SK-N-SH (cell line): Measurements from ENCODE around the gene ZNF385C.

ENCODE experiments used
- CTCF ChIP-seq: fragments of 200-600 bp; sonication (generic); IDR thresholded peaks from 2 replicates; pipeline ENCODE4 v1.6.1; 2017; ENCODE audit warnings: antibody characterized with exemption, mild to moderate bottlenecking, moderate library complexity
- EP300 ChIP-seq, 2 experiments: IDR thresholded peaks; 2 replicates each; pipeline versions ENCODE4 v1.4.0 to v1.6.1; 2012; ENCODE audit warnings: borderline replicate concordance in 1 of 2, low read depth in 1 of 2, low read length in 1 of 2
- EZH2phosphoT487 ChIP-seq: fragments of 200-600 bp; sonication (generic); IDR thresholded peaks from 2 replicates; pipeline ENCODE4 v1.6.1; 2017; ENCODE audit warnings: low read depth, mixed run types, mild to moderate bottlenecking, antibody characterized with exemption, moderate library complexity, borderline replicate concordance
- GABPA ChIP-seq: IDR thresholded peaks from 2 replicates; pipeline ENCODE4 v1.4.0; 2012; ENCODE audit warnings: low read depth, mild to moderate bottlenecking
- GATA2 ChIP-seq: sonication (generic); formaldehyde crosslinking; IDR thresholded peaks from 2 replicates; pipeline ENCODE4 v1.5.0; 2020; ENCODE audit warnings: mild to moderate bottlenecking, missing genetic modification reagents
- POLR2AphosphoS5 ChIP-seq: IDR thresholded peaks from 2 replicates; pipeline ENCODE4 v1.6.1; 2012; ENCODE audit warnings: low read depth, low read length
- RAD21 ChIP-seq: IDR thresholded peaks from 2 replicates; pipeline ENCODE4 v1.6.1; 2012; ENCODE audit warnings: mild to moderate bottlenecking, low read length
- RCOR1 ChIP-seq: fragments of 150-350 bp; IDR thresholded peaks from 2 replicates; pipeline ENCODE4 v1.6.1; 2017; ENCODE audit warnings: antibody characterized with exemption, low read length
- REST ChIP-seq: IDR thresholded peaks from 2 replicates; pipeline ENCODE4 v1.6.1; 2012; ENCODE audit warnings: mild to moderate bottlenecking, low read depth, low read length, moderate library complexity
- RFX5 ChIP-seq: IDR thresholded peaks from 2 replicates; pipeline ENCODE4 v1.6.1; 2012; ENCODE audit warnings: mild to moderate bottlenecking, improper control_type of control experiment, low read length
- SMC3 ChIP-seq: IDR thresholded peaks from 2 replicates; pipeline ENCODE4 v1.6.1; 2012; ENCODE audit warnings: low read depth, low read length, improper control_type of control experiment
- TCF12 ChIP-seq: IDR thresholded peaks from 2 replicates; pipeline ENCODE4 v1.4.0; 2012
- YY1 ChIP-seq: IDR thresholded peaks from 2 replicates; pipeline ENCODE4 v1.4.0; 2012; ENCODE audit warnings: low read depth, mild to moderate bottlenecking
- ZBTB33 ChIP-seq: IDR thresholded peaks from 2 replicates; pipeline ENCODE4 v1.4.0; 2012; ENCODE audit warnings: low read depth, borderline replicate concordance

GRCh38 chr17:42040818-42041217, 57.5 kb downstream of the ZNF385C start:
- no peak for TF ChIP-seq POLR2AphosphoS5
- no peak for TF ChIP-seq CTCF
- no peak for TF ChIP-seq YY1
- no peak for TF ChIP-seq RFX5
- no peak for TF ChIP-seq GATA2 (CRISPR knock-in tag)
- TF ChIP-seq GABPA = no peak
- TF ChIP-seq TCF12 = no peak
- TF ChIP-seq EP300 (IDR thresholded peaks at IDR 0.05; ENCODE audit: borderline replicate concordance in 1 of 2, low read depth in 1 of 2, low read length in 1 of 2) = no peak
- no peak for TF ChIP-seq REST
- no peak for TF ChIP-seq RAD21
- no peak for TF ChIP-seq RCOR1
- TF ChIP-seq EZH2phosphoT487 = no peak
- TF ChIP-seq ZBTB33 = no peak
- TF ChIP-seq SMC3 = no peak
